Mammary epithelial cell (primary cell): ENCODE data around the gene MED16.

Experiments
- CTCF ChIP-seq, 2 donors: IDR thresholded peaks in 1 of 2; conservative IDR thresholded peaks in 1 of 2; 2 replicates each; pipeline ENCODE4 v1.5.1; 2011 to 2012; ENCODE audit warnings: inconsistent platforms in 2 of 2, low read length in 2 of 2, mild to moderate bottlenecking in 2 of 2, control low read depth in 1 of 2, low read depth in 1 of 2; ENCODE audit not compliant: insufficient read depth in 1 of 2; ENCODE audit errors: extremely low read depth in 1 of 2
- EZH2 ChIP-seq: IDR thresholded peaks from 2 replicates; pipeline ENCODE4 v1.6.1; 2012; ENCODE audit warnings: low read length, inconsistent platforms, borderline replicate concordance

- TF ChIP-seq CTCF (conservative IDR thresholded peaks at IDR 0.05 in 1 of 2, IDR thresholded peaks at IDR 0.05 in 1 of 2; ENCODE audit: extremely low read depth in 1 of 2, insufficient read depth in 1 of 2, low read depth in 1 of 2, low read length in 2 of 2): no peak
- no peak for TF ChIP-seq EZH2
Measured at GRCh38 chr19:829129-829758, 63.7 kb downstream of the MED16 start.
